GM21423 (cell line): Measurements from ENCODE around the gene SLC25A41.

Experiments used
- ATAC-seq: cut with Tn5 transposase; IDR thresholded peaks from one replicate; pipeline ENCODE4 v1.9.1; 2021; ENCODE audit warnings: mild to moderate bottlenecking, moderate library complexity; ENCODE audit not compliant: unreplicated experiment

Gene SLC25A41

DNA sequence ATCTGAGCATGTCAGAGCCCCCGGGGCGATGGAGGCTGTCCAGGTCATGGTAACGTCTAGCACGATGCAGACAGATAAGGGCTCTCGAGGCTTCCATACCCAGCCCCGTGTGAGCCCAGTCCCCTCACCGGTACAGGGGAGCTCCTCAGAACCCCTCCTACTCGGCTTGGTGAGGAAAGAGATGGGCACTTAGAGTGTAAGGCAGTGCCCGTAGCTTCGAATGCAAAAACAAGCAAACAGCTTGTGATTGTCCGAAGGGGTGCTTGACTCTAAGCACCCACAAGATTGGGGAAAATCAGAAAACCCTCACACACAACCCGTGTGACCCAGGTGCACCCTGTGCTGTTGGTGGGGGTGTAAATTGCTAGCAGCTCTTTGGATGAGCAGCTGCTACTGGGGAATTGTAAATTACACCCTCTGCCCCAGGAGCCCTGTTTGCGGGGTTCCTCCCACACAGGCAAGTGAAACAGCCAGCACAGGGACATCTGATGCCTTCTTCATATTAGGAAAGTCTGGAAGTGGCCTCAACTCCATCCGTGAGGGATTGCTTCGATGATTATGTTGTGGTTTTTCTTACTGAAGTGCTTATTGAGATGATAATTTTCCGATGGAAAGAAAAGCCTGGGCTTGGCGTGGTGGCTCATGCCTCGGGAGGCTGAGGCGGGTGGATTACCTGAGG is 56.9 kb downstream of the SLC25A41 start:
- ATAC-seq = no peak
